DOHH2 (cell line): Measurements from ENCODE around the gene ACSS3.

Experiments used
- H3F3A ChIP-seq: fragments of 200-600 bp; sonication (generic), shearing (Covaris generic); 2 replicates; pipeline ENCODE4 v1.6.0; 2016; ENCODE audit warnings: antibody characterized with exemption, mild to moderate bottlenecking; ENCODE audit not compliant: control insufficient read depth, insufficient read depth
- H3K27ac ChIP-seq: fragments of 200-600 bp; sonication (generic); 2 replicates; pipeline ENCODE4 v1.5.1; 2014; ENCODE audit warnings: low read depth, mild to moderate bottlenecking, low read length, moderate library complexity
- H3K27me3 ChIP-seq: fragments of 200-600 bp; sonication (generic); 2 replicates; pipeline ENCODE4 v1.6.1; 2014; ENCODE audit warnings: mild to moderate bottlenecking, low read length, mixed read lengths; ENCODE audit not compliant: control insufficient read depth
- H3K36me3 ChIP-seq: fragments of 200-600 bp; sonication (generic); 2 replicates; pipeline ENCODE4 v1.6.1; 2014; ENCODE audit warnings: mild to moderate bottlenecking, low read length, moderate library complexity, mixed read lengths; ENCODE audit not compliant: control insufficient read depth
- H3K4me1 ChIP-seq: fragments of 200-600 bp; sonication (generic); 2 replicates; pipeline ENCODE4 v1.6.1; 2014; ENCODE audit warnings: mild to moderate bottlenecking, low read length, mixed read lengths; ENCODE audit not compliant: control insufficient read depth
- H3K4me2 ChIP-seq: fragments of 200-600 bp; sonication (generic); 2 replicates; pipeline ENCODE4 v1.6.0; 2014; ENCODE audit warnings: mild to moderate bottlenecking, low read length, moderate library complexity
- H3K4me3 ChIP-seq: fragments of 200-600 bp; sonication (generic); 2 replicates; pipeline ENCODE4 v1.5.1; 2014; ENCODE audit warnings: mild to moderate bottlenecking, low read length, mixed read lengths
- H3K79me2 ChIP-seq: fragments of 200-600 bp; sonication (generic); 2 replicates; pipeline ENCODE4 v1.6.1; 2014; ENCODE audit warnings: mild to moderate bottlenecking, low read length, mixed read lengths; ENCODE audit not compliant: control insufficient read depth
- H3K9me2 ChIP-seq: fragments of 200-600 bp; sonication (generic); replicated peaks from 2 replicates; pipeline ENCODE4 v1.6.1; 2014; ENCODE audit warnings: mild to moderate bottlenecking, low read length, mixed read lengths; ENCODE audit not compliant: control insufficient read depth
- H3K9me3 ChIP-seq: fragments of 200-600 bp; sonication (generic); 2 replicates; pipeline ENCODE4 v1.6.1; 2014; ENCODE audit warnings: antibody characterized with exemption, low read length, mixed read lengths; ENCODE audit not compliant: control insufficient read depth, insufficient read depth
- H4K20me1 ChIP-seq: fragments of 200-600 bp; sonication (generic); 2 replicates; pipeline ENCODE4 v1.6.0; 2014; ENCODE audit warnings: low read depth, mild to moderate bottlenecking, antibody characterized with exemption, low read length, moderate library complexity; ENCODE audit not compliant: control insufficient read depth, insufficient read depth
- EZH2phosphoT487 ChIP-seq: fragments of 200-600 bp; sonication (generic); IDR thresholded peaks from 2 replicates; pipeline ENCODE4 v1.6.1; 2017; ENCODE audit warnings: borderline replicate concordance, mild to moderate bottlenecking, antibody characterized with exemption, low read length, moderate library complexity, mixed read lengths
- TF ChIP-seq, protein P1 (sequence below): fragments of 200-600 bp; sonication (generic); IDR thresholded peaks from one replicate; pipeline ENCODE4 v1.5.1; 2014; ENCODE audit warnings: antibody characterized with exemption, mild to moderate bottlenecking, low read depth, low read length; ENCODE audit not compliant: poor library complexity, severe bottlenecking

ACSS3 gene

DNA sequence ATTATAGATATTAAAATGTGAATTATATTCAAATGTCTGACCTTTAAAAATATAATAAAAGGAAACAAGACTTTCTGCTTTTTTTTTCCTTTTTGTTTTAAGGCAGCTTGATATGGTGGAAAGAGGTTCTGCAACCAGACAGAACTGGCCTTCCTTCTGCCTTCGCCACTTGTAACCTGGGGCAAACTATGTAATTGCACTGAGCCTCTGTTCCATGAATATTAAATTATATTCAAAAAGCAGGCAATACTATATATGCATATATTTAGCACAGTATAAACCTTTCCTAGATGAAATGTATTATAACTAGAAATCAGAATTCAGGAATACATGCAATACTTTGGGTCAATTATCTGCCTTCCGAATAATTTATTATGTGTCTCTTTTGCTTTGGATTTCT, 59.9 kb downstream of the ACSS3 start:
- H3K9me2 ChIP-seq = no peaks in the 10 kb centered on the region
- no peaks in the 10 kb centered on the region for H3K79me2 ChIP-seq
- H3K36me3 ChIP-seq = no peaks in the 10 kb centered on the region
- TF ChIP-seq, protein P1, sequence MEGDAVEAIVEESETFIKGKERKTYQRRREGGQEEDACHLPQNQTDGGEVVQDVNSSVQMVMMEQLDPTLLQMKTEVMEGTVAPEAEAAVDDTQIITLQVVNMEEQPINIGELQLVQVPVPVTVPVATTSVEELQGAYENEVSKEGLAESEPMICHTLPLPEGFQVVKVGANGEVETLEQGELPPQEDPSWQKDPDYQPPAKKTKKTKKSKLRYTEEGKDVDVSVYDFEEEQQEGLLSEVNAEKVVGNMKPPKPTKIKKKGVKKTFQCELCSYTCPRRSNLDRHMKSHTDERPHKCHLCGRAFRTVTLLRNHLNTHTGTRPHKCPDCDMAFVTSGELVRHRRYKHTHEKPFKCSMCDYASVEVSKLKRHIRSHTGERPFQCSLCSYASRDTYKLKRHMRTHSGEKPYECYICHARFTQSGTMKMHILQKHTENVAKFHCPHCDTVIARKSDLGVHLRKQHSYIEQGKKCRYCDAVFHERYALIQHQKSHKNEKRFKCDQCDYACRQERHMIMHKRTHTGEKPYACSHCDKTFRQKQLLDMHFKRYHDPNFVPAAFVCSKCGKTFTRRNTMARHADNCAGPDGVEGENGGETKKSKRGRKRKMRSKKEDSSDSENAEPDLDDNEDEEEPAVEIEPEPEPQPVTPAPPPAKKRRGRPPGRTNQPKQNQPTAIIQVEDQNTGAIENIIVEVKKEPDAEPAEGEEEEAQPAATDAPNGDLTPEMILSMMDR = no peak
- H3K4me2 ChIP-seq = no peak overlapping the region
- no peaks in the 10 kb centered on the region for H3F3A ChIP-seq
- no peaks in the 10 kb centered on the region for H4K20me1 ChIP-seq
- H3K4me3 ChIP-seq = no peak overlapping the region
- no peaks in the 10 kb centered on the region for H3K4me1 ChIP-seq
- H3K9me3 ChIP-seq = no peaks in the 10 kb centered on the region
- no peaks in the 10 kb centered on the region for H3K27me3 ChIP-seq
- H3K27ac ChIP-seq = no peak overlapping the region

DNA sequence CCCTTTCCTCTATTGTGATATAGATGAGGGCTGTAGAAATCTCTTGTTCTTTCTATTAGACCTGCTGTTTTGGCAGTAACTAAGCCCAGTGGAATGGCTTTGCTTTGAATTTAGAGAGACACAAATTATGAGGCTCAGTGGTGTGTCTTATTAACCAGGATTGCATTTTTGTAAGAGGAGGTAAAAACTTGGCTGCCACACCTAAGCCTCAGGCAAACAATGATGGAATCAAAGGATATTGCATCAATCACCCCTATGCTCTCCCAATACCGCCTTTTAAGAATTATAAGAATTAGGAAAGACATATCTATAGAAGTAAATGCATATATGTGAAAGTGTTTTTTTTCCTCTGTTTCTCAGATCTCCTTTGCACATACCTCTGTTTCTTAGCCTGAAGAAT, 63.3 kb downstream of the ACSS3 start:
- no peaks in the 10 kb centered on the region for H3K9me2 ChIP-seq
- no peaks in the 10 kb centered on the region for H3K36me3 ChIP-seq
- no peaks in the 10 kb centered on the region for H3F3A ChIP-seq
- H3K79me2 ChIP-seq = no peaks in the 10 kb centered on the region
- no peak overlapping the region for H3K4me3 ChIP-seq
- H3K4me1 ChIP-seq = no peaks in the 10 kb centered on the region
- H3K27me3 ChIP-seq = no peaks in the 10 kb centered on the region
- no peak overlapping the region for H3K4me2 ChIP-seq
- TF ChIP-seq EZH2phosphoT487 = no peak
- no peaks in the 10 kb centered on the region for H3K9me3 ChIP-seq
- no peaks in the 10 kb centered on the region for H4K20me1 ChIP-seq
- H3K27ac ChIP-seq = no peak overlapping the region

DNA sequence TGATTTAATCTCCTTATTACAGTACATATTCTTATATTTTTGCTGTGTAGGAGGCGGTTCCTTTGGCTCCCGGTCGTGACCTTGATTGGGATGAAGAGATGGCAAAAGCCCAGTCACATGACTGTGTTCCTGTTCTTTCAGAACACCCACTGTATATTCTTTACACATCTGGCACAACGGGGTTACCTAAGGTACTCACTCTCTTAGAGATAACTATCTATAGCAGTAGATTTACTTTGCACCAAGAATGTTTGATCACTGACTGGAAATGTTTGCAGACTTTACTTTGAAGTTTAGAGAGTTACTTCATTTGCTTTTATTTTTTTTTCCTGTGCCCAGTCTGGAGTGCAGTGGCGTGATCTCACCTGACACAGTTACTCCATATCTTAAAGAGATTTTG, 65.2 kb downstream of the ACSS3 start:
- H3F3A ChIP-seq = no peaks in the 10 kb centered on the region
- H3K9me3 ChIP-seq = no peaks in the 10 kb centered on the region
- TF ChIP-seq, protein P1 = no peak
- no peak for TF ChIP-seq EZH2phosphoT487
- no peaks in the 10 kb centered on the region for H3K9me2 ChIP-seq
- no peak overlapping the region for H3K4me2 ChIP-seq
- H4K20me1 ChIP-seq = no peaks in the 10 kb centered on the region
- no peaks in the 10 kb centered on the region for H3K4me1 ChIP-seq
- H3K36me3 ChIP-seq = no peaks in the 10 kb centered on the region
- no peak overlapping the region for H3K4me3 ChIP-seq
- no peak overlapping the region for H3K27ac ChIP-seq
- H3K27me3 ChIP-seq = no peaks in the 10 kb centered on the region
- no peaks in the 10 kb centered on the region for H3K79me2 ChIP-seq

DNA sequence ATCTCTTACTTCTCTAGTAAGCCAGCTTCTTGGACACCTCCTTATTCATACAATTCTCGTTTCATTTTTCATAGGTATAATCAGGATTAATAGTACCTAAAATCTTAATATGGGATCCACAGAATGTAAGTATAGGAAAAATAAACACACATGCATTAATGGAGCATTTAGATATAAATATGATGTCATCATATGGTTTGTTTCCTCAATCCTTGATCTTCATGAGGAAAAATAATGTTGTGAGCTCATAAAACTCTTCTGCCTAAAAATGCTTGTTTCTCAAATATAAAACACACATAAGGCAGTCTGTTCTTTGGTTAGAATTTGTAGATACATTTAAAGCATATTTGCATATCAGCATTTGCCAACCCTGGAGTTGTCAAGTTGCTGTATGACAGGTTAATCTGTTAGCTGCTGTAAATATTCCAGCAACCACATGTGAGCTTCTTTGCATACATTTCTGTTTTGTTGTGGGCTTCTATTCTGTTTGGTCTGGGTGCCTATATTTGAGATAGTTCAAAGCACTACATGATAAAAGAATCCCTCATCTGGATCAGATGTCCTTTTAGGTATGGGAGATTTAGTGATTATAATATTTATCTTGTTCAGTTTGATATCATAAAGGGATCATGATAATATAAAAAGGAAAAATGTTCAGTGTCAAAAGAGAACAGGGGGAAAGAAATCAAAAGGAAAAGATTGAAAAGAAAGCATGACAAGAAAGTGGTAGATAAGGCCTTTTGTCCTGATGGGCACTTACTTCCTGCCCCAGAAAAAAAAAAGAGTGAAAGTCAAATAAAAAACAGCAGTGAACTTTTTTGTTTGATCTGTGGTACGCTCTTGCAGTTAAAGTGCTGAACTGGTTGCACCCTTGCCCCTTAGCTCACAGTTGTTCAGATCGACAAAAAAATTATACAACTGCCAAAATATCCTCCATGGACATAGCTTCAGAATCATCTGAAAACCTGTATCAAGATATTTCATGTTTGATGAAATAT, 68.6 kb downstream of the ACSS3 start:
- H3K9me2 ChIP-seq = no peaks in the 10 kb centered on the region
- no peaks in the 10 kb centered on the region for H4K20me1 ChIP-seq
- no peaks in the 10 kb centered on the region for H3F3A ChIP-seq
- no peak for TF ChIP-seq EZH2phosphoT487
- TF ChIP-seq, protein P1 = no peak
- H3K4me1 ChIP-seq = no peaks in the 10 kb centered on the region
- H3K36me3 ChIP-seq = no peaks in the 10 kb centered on the region
- no peak overlapping the region for H3K4me3 ChIP-seq
- H3K27me3 ChIP-seq = no peaks in the 10 kb centered on the region
- no peaks in the 10 kb centered on the region for H3K9me3 ChIP-seq
- H3K79me2 ChIP-seq = no peaks in the 10 kb centered on the region
- H3K27ac ChIP-seq = no peak overlapping the region
- H3K4me2 ChIP-seq = no peak overlapping the region
